Breast epithelium (tissue), 4 donors: ENCODE measurements around the gene TOX2. TPM values are rescaled to one million over a fixed set of nuclear protein-coding genes. Genes with fewer than 3 reads are reported as not detected.

Experiments used
- DNase-seq, 2 donors: peaks; one replicate each; pipeline ENCODE4 v3.0.0-alpha.2; 2019; ENCODE audit warnings: low spot score in 2 of 2
- H3K27ac ChIP-seq, 2 donors: fragments of 200-600 bp; sonication (generic) in 1 of 2; one replicate each; pipeline ENCODE4 v1.5.1; 2016 to 2019; ENCODE audit warnings: mild to moderate bottlenecking in 1 of 2
- H3K27me3 ChIP-seq, 2 donors: fragments of 200-600 bp; sonication (generic) in 1 of 2; one replicate each; pipeline versions ENCODE4 v1.5.1 to v1.6.0; 2017 to 2019; ENCODE audit warnings: control low read depth in 1 of 2, mild to moderate bottlenecking in 1 of 2
- H3K36me3 ChIP-seq: fragments of 200-600 bp; one replicate; pipeline ENCODE4 v1.5.1; 2019
- H3K4me1 ChIP-seq, 2 donors: fragments of 200-600 bp; sonication (generic); one replicate each; pipeline ENCODE4 v1.5.1; 2016 to 2019; ENCODE audit warnings: control low read depth in 1 of 2
- H3K4me3 ChIP-seq, 3 donors: fragments of 200-600 bp; sonication (generic); 1 replicate in 2 of 3; 2 replicates in 1 of 3; pipeline ENCODE4 v1.5.1; 2016 to 2019; ENCODE audit warnings: mild to moderate bottlenecking in 3 of 3, moderate library complexity in 2 of 3
- H3K9me3 ChIP-seq, 2 donors: fragments of 200-600 bp; sonication (generic) in 1 of 2; one replicate each; pipeline ENCODE4 v1.5.1; 2016 to 2019; ENCODE audit warnings: control low read depth in 1 of 2
- CTCF ChIP-seq, 3 donors: fragments of 450-650 bp; IDR thresholded peaks; one replicate each; pipeline ENCODE4 v1.5.1; 2016 to 2017; ENCODE audit warnings: antibody characterized with exemption in 3 of 3, mild to moderate bottlenecking in 3 of 3, moderate library complexity in 3 of 3
- POLR2A ChIP-seq: fragments of 450-650 bp; IDR thresholded peaks from one replicate; pipeline ENCODE4 v1.6.1; 2016; ENCODE audit warnings: antibody characterized with exemption, mild to moderate bottlenecking, moderate library complexity
- POLR2AphosphoS5 ChIP-seq, 3 donors: sonication (generic); formaldehyde crosslinking; IDR thresholded peaks; one replicate each; pipeline ENCODE4 v1.6.1; 2017; ENCODE audit warnings: antibody characterized with exemption in 3 of 3
- intact Hi-C: fragments of 100-400 bp; cut with DNase I; formaldehyde crosslinking; loops from one replicate; pipeline ENCODE4 v1.15.1; 2023; ENCODE audit warnings: low total_unique reads
- total RNA-seq, 3 donors: library from RNA; depleted of rRNA; stranded (reverse); fragments of >200 nt; gene quantifications; one replicate each; pipeline ENCODE4 v1.1.0, GENCODE V29; 2016

Gene TOX2
- total RNA-seq, 3 donors from 2014 or later = 0.44 to 7.4 (median 0.66) TPM

DNA sequence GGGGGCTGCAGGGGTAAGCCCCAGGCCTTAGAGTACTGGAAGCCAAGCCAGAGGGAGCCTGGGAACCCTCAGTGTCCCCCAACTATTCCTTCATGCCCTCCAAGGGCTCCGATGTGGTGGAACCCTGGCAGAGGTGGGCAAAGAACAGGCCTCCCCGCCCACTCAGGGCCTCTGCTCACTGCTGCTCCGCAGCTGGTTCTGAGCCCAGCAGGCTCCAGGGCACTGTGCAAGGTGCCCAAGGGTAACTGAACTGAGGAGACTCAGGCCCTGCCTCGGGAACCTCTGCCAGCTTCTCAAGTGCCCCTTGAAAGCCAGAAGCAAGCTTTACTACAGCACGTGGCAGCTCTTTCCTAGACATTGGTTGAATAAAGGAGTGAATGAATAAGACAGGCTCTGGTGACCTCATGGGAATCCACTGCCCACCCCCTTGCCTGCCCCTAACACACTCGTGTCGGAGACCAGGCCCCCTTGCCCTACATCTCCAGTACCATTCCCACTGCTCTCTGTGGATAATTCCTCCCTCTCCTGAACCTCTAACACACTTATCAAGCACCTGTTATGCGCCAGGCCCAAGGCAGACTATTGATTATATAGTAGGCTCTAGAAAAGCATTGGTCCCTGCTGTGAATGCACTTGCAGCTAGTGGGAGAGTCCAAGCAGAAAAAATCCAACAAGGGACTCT lies 55.0 kb downstream of the TOX2 start:
- Histone ChIP-seq H3K4me1 (no peaks in the 10 kb centered on the region), H3K27me3 (peaks cover 0 to 16% of the 10 kb centered on the region in 2 donors), H3K9me3 (peaks cover 0 to 5% of the 10 kb centered on the region in 2 donors), H3K4me3 (no peak overlapping the region), H3K36me3 (no peaks in the 10 kb centered on the region), H3K27ac (no peak overlapping the region)
- no peak for DNase-seq
- intact Hi-C loops = no loop called here
- no peak for TF ChIP-seq POLR2A

- H3K27me3 ChIP-seq = peaks cover 0 to 16% of the 10 kb centered on the region in 2 donors
- H3K27ac ChIP-seq = no peak overlapping the region
- intact Hi-C loops = no loop called here
- no peak overlapping the region for H3K4me3 ChIP-seq
- no peak for DNase-seq
- peaks cover 0 to 5% of the 10 kb centered on the region in 2 donors for H3K9me3 ChIP-seq
- TF ChIP-seq POLR2AphosphoS5 (IDR thresholded peaks at IDR 0.05) (no peak), CTCF (IDR thresholded peaks at IDR 0.05) (no peak), POLR2A (no peak)
- no peaks in the 10 kb centered on the region for H3K4me1 ChIP-seq
- H3K36me3 ChIP-seq = no peaks in the 10 kb centered on the region
Measured at GRCh38 chr20:43971267-43971666, 56.6 kb downstream of the TOX2 start.

GRCh38 chr20:43972051-43972450 lies 57.4 kb downstream of the TOX2 start:
- H3K4me1 ChIP-seq = no peaks in the 10 kb centered on the region
- intact Hi-C loops = no loop called here
- H3K4me3 ChIP-seq = no peak overlapping the region
- H3K36me3 ChIP-seq = no peaks in the 10 kb centered on the region
- TF ChIP-seq CTCF (IDR thresholded peaks at IDR 0.05) = no peak
- no peak for TF ChIP-seq POLR2AphosphoS5 (IDR thresholded peaks at IDR 0.05)
- no peak for TF ChIP-seq POLR2A
- DNase-seq = no peak
- no peak overlapping the region for H3K27ac ChIP-seq
- H3K9me3 ChIP-seq = peaks cover 0 to 5% of the 10 kb centered on the region in 2 donors
- H3K27me3 ChIP-seq = peaks cover 0 to 16% of the 10 kb centered on the region in 2 donors

- no peak overlapping the region for H3K4me3 ChIP-seq
- H3K4me1 ChIP-seq = no peaks in the 10 kb centered on the region
- H3K36me3 ChIP-seq = no peaks in the 10 kb centered on the region
- DNase-seq = no peak
- no peak for TF ChIP-seq POLR2A
- TF ChIP-seq POLR2AphosphoS5 (IDR thresholded peaks at IDR 0.05) = no peak
- no peak for TF ChIP-seq CTCF (IDR thresholded peaks at IDR 0.05)
- H3K9me3 ChIP-seq = peaks cover 0 to 5% of the 10 kb centered on the region in 2 donors
- intact Hi-C loops = no loop called here
- H3K27ac ChIP-seq = no peak overlapping the region
- peaks cover 0 to 16% of the 10 kb centered on the region in 2 donors for H3K27me3 ChIP-seq
Measured at GRCh38 chr20:43972692-43973091, 58.0 kb downstream of the TOX2 start.

DNA sequence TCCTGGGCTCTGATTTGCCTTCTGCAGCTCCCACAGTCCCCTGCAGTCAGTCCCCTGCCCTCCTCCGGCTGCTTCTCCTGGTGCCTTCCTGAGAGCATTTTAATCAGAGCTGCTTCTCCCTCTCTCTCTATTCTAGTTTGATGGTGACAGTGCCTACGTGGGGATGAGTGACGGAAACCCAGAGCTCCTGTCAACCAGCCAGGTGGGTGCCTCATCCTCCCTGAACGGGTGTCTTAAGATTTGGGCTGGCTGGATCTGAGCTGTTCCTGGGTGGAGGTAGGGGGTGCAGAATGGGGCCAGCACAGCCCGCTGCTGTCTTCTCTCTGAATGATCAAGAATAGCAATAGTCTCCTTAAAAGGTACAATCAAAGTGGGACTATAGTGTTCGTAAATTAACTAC lies 58.6 kb downstream of the TOX2 start:
- DNase-seq = no peak
- Histone ChIP-seq H3K4me3 (no peak overlapping the region), H3K4me1 (no peaks in the 10 kb centered on the region), H3K27ac (no peak overlapping the region), H3K9me3 (peaks cover 0 to 5% of the 10 kb centered on the region in 2 donors), H3K36me3 (no peaks in the 10 kb centered on the region), H3K27me3 (peaks cover 0 to 16% of the 10 kb centered on the region in 2 donors)
- intact Hi-C loops = no loop called here
- TF ChIP-seq POLR2AphosphoS5 (IDR thresholded peaks at IDR 0.05) (no peak), CTCF (IDR thresholded peaks at IDR 0.05) (no peak), POLR2A (no peak)
